K562 (cell line): Measurements from ENCODE around the gene FXYD1. TPM values are rescaled to one million over a fixed set of nuclear protein-coding genes. Genes with fewer than 3 reads are reported as not detected.
A peak's percentile ranks its signal among the peaks of the same experiment; 100 is the strongest.

ENCODE experiments used
- ADNP ChIP-seq: fragments of 200-800 bp; sonication (Bioruptor generic); IDR thresholded peaks from 2 replicates; pipeline ENCODE4 v1.6.1; 2016; ENCODE audit warnings: missing genetic modification characterization, missing compliant biosample characterization
- CHD1 ChIP-seq: fragments of 200-600 bp; sonication (generic); IDR thresholded peaks from one replicate; pipeline ENCODE4 v1.6.1; 2012; ENCODE audit warnings: mild to moderate bottlenecking, moderate library complexity, low read length, inconsistent platforms
- NR3C1 ChIP-seq: sonication (generic); formaldehyde crosslinking; IDR thresholded peaks from 2 replicates; pipeline ENCODE4 v1.8.1; 2022; ENCODE audit warnings: missing genetic modification reagents
- RAD21 ChIP-seq, 2 experiments: fragments of 250-450 bp in 1 of 2; fragments of 450-650 bp in 1 of 2; sonication (Bioruptor Pico) in 1 of 2; formaldehyde crosslinking in 1 of 2; IDR thresholded peaks in 1 of 2; conservative IDR thresholded peaks in 1 of 2; 2 replicates each; pipeline versions ENCODE4 v1.4.0 to v1.8.0; 2020 to 2022; ENCODE audit warnings: mild to moderate bottlenecking in 2 of 2, moderate library complexity in 1 of 2
- RB1 ChIP-seq: fragments of 450-650 bp; IDR thresholded peaks from 2 replicates; pipeline ENCODE4 v1.6.1; 2017; ENCODE audit warnings: low read depth, mild to moderate bottlenecking
- RBBP5 ChIP-seq: fragments of 200-600 bp; sonication (generic); IDR thresholded peaks from 2 replicates; pipeline ENCODE4 v1.6.1; 2012; ENCODE audit warnings: borderline replicate concordance, mild to moderate bottlenecking, low read length, control low read depth, inconsistent platforms; ENCODE audit not compliant: insufficient read depth, poor library complexity, severe bottlenecking
- SAFB ChIP-seq: fragments of 200-400 bp; formaldehyde crosslinking; IDR thresholded peaks from 2 replicates; pipeline ENCODE4 v1.6.1; 2017; ENCODE audit warnings: low read depth, low read length, borderline replicate concordance
- SMARCB1 ChIP-seq: IDR thresholded peaks from 2 replicates; pipeline ENCODE4 v1.6.1; 2011; ENCODE audit warnings: improper control_type of control experiment, low read depth; ENCODE audit not compliant: insufficient read length
- SREBF1 ChIP-seq: fragments of 150-350 bp; IDR thresholded peaks from 2 replicates; pipeline ENCODE4 v1.6.1; 2014; ENCODE audit warnings: antibody characterized with exemption, low read depth, low read length, borderline replicate concordance
- ZNF217 ChIP-seq: sonication (generic); formaldehyde crosslinking; IDR thresholded peaks from 2 replicates; pipeline ENCODE4 v1.8.0; 2022; ENCODE audit warnings: mild to moderate bottlenecking, missing genetic modification reagents
- ZNF75A ChIP-seq: fragments of 450-650 bp; formaldehyde crosslinking; IDR thresholded peaks from 2 replicates; pipeline ENCODE4 v1.4.0; 2020; ENCODE audit warnings: mild to moderate bottlenecking
- polyA plus RNA-seq, 8 experiments: library from polyadenylated mRNA; depleted of rRNA in 4 of 8; stranded (reverse) in 5 of 8; unstranded in 3 of 8; fragments of >200 nt; fragmentation: Nextera tagmentation in 2 of 8; fragmentation: Illumina TruSeq in 1 of 8; extraction: Ambion mirVana in 2 of 8; extraction: Trizol in 1 of 8; gene quantifications; 2 replicates each; pipeline versions ENCODE4 v1.2.1 to v1.2.3, GENCODE V29; 2011 to 2014; ENCODE audit warnings: inconsistent platforms in 1 of 8, missing spikeins in 1 of 8
- total RNA-seq, 7 experiments: library from RNA; depleted of rRNA in 6 of 7; stranded (reverse); fragments of >200 nt in 6 of 7; fragmentation: Illumina TruSeq in 2 of 7; extraction: Trizol in 2 of 7; gene quantifications; 2 replicates each; pipeline versions ENCODE4 v1.2.1 to v1.2.3, GENCODE V29; 2011 to 2021; ENCODE audit warnings: low replicate concordance in 1 of 7
- TF ChIP-seq, protein P1 (sequence below): fragments of 250-450 bp; sonication (Bioruptor Pico); IDR thresholded peaks from 2 replicates; pipeline ENCODE4 v1.4.0; 2020; ENCODE audit warnings: mild to moderate bottlenecking, moderate library complexity
- TF ChIP-seq, protein P2 (sequence below): sonication (generic); formaldehyde crosslinking; IDR thresholded peaks from 2 replicates; pipeline ENCODE4 v1.8.0; 2022; ENCODE audit warnings: mild to moderate bottlenecking, low read depth, missing genetic modification reagents
- TF ChIP-seq, protein P3 (sequence below): fragments of 450-650 bp; IDR thresholded peaks from 2 replicates; pipeline ENCODE4 v1.6.1; 2016; ENCODE audit warnings: mild to moderate bottlenecking
- TF ChIP-seq, protein P4 (sequence below): fragments of 450-650 bp; IDR thresholded peaks from 2 replicates; pipeline ENCODE4 v1.6.1; 2017; ENCODE audit warnings: antibody characterized with exemption, mild to moderate bottlenecking
- TF ChIP-seq, protein P5 (sequence below): sonication (generic); formaldehyde crosslinking; IDR thresholded peaks from 2 replicates; pipeline ENCODE4 v1.9.0; 2022; ENCODE audit warnings: mild to moderate bottlenecking, missing genetic modification reagents

FXYD1 gene
- total and polyA plus RNA-seq, 9 of the 15 experiments (the other 6 are each of a cell fraction or from before 2014, with no cell fraction given): 0.40 to 3.2 (median 1.8) TPM; not detected in 3

DNA sequence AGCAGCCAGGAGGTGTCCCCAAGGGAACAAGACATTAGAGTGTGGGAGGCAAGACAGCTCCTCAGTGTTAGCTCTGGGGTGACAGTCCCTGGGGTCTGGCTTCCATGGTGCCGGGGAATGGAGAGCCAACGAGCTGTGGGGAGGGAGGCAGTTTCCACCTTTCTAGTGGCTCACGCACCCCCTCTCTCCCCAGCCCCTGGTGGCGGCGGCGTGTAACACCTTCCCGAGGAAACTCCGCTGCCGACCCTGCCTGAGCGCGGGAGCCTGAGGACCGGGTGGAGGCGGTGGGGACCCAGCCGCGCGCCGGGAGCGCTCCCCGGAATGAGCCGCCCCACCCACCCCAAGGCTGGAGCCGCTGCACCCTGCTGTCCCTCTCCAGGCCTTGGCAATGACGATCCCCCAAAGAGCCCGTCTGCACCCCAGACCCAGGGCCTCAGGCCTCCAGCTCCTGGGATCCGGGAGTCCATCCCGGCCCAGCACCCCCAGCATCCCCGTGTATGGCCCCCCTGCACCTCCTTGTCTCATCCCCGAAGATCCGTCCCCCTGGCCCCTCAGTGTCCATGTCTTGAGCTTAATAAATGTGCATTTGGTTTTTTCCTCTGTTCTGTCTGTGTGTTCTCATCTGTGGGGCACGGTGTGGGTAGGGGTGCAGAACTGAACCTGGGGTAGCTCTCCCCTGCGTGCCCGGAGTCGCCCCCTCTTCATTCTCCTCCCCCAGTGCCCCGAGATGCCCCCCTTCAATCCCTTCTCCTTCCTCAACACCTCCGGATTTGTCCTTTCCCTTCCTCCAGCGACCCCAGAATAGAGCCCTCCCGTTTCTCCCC is 15.3 kb downstream of the FXYD1 start (continued):
- TF ChIP-seq, protein P1, sequence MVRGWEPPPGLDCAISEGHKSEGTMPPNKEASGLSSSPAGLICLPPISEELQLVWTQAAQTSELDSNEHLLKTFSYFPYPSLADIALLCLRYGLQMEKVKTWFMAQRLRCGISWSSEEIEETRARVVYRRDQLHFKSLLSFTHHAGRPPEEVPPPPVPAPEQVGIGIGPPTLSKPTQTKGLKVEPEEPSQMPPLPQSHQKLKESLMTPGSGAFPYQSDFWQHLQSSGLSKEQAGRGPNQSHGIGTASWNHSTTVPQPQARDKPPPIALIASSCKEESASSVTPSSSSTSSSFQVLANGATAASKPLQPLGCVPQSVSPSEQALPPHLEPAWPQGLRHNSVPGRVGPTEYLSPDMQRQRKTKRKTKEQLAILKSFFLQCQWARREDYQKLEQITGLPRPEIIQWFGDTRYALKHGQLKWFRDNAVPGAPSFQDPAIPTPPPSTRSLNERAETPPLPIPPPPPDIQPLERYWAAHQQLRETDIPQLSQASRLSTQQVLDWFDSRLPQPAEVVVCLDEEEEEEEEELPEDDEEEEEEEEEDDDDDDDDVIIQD: no peak
- TF ChIP-seq NR3C1 (CRISPR knock-in tag): no peak
- TF ChIP-seq, protein P2, sequence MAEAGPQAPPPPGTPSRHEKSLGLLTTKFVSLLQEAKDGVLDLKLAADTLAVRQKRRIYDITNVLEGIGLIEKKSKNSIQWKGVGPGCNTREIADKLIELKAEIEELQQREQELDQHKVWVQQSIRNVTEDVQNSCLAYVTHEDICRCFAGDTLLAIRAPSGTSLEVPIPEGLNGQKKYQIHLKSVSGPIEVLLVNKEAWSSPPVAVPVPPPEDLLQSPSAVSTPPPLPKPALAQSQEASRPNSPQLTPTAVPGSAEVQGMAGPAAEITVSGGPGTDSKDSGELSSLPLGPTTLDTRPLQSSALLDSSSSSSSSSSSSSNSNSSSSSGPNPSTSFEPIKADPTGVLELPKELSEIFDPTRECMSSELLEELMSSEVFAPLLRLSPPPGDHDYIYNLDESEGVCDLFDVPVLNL (CRISPR knock-in tag): no peak
- TF ChIP-seq, protein P3, sequence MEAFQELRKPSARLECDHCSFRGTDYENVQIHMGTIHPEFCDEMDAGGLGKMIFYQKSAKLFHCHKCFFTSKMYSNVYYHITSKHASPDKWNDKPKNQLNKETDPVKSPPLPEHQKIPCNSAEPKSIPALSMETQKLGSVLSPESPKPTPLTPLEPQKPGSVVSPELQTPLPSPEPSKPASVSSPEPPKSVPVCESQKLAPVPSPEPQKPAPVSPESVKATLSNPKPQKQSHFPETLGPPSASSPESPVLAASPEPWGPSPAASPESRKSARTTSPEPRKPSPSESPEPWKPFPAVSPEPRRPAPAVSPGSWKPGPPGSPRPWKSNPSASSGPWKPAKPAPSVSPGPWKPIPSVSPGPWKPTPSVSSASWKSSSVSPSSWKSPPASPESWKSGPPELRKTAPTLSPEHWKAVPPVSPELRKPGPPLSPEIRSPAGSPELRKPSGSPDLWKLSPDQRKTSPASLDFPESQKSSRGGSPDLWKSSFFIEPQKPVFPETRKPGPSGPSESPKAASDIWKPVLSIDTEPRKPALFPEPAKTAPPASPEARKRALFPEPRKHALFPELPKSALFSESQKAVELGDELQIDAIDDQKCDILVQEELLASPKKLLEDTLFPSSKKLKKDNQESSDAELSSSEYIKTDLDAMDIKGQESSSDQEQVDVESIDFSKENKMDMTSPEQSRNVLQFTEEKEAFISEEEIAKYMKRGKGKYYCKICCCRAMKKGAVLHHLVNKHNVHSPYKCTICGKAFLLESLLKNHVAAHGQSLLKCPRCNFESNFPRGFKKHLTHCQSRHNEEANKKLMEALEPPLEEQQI: no peak
- TF ChIP-seq RAD21 (CRISPR knock-in tag; conservative IDR thresholded peaks at IDR 0.05 in 1 of 2, IDR thresholded peaks at IDR 0.05 in 1 of 2): peak; percentile 26 to 54; a peak in 3 of 4 replicates
- TF ChIP-seq, protein P4, sequence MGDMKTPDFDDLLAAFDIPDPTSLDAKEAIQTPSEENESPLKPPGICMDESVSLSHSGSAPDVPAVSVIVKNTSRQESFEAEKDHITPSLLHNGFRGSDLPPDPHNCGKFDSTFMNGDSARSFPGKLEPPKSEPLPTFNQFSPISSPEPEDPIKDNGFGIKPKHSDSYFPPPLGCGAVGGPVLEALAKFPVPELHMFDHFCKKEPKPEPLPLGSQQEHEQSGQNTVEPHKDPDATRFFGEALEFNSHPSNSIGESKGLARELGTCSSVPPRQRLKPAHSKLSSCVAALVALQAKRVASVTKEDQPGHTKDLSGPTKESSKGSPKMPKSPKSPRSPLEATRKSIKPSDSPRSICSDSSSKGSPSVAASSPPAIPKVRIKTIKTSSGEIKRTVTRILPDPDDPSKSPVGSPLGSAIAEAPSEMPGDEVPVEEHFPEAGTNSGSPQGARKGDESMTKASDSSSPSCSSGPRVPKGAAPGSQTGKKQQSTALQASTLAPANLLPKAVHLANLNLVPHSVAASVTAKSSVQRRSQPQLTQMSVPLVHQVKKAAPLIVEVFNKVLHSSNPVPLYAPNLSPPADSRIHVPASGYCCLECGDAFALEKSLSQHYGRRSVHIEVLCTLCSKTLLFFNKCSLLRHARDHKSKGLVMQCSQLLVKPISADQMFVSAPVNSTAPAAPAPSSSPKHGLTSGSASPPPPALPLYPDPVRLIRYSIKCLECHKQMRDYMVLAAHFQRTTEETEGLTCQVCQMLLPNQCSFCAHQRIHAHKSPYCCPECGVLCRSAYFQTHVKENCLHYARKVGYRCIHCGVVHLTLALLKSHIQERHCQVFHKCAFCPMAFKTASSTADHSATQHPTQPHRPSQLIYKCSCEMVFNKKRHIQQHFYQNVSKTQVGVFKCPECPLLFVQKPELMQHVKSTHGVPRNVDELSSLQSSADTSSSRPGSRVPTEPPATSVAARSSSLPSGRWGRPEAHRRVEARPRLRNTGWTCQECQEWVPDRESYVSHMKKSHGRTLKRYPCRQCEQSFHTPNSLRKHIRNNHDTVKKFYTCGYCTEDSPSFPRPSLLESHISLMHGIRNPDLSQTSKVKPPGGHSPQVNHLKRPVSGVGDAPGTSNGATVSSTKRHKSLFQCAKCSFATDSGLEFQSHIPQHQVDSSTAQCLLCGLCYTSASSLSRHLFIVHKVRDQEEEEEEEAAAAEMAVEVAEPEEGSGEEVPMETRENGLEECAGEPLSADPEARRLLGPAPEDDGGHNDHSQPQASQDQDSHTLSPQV: no peak
- TF ChIP-seq CHD1: no peak
- no peak for TF ChIP-seq SMARCB1
- TF ChIP-seq RB1: peak; percentile 77
- no peak for TF ChIP-seq ADNP
- no peak for TF ChIP-seq ZNF217 (CRISPR knock-in tag)
- no peak for TF ChIP-seq ZNF75A (CRISPR knock-in tag)
- peak; percentile 64 for TF ChIP-seq RBBP5
- TF ChIP-seq, protein P5, sequence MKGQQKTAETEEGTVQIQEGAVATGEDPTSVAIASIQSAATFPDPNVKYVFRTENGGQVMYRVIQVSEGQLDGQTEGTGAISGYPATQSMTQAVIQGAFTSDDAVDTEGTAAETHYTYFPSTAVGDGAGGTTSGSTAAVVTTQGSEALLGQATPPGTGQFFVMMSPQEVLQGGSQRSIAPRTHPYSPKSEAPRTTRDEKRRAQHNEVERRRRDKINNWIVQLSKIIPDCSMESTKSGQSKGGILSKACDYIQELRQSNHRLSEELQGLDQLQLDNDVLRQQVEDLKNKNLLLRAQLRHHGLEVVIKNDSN (CRISPR knock-in tag): no peak
- TF ChIP-seq SAFB: 0 out of 2 replicates have a peak, but pooled peaks have one; percentile 35
- TF ChIP-seq SREBF1: 0 out of 2 replicates have a peak, but pooled peaks have one; percentile 30
